DMS53 (cell line): ENCODE data around the gene PRSS57.
"Not testable (repeated sequence)": the region's sequence is repeated elsewhere in the genome, so short reads cannot be mapped to it uniquely, and the experiment has no call there.

Experiments
- DNase-seq: peaks from one replicate; lab custom pipeline; 2025; lab: John Stamatoyannopoulos, UW

Gene PRSS57

GRCh38 chr19:674282-675151 is 20.7 kb downstream of the PRSS57 start:
- no peak for DNase-seq

- no peak for DNase-seq
These were observed 24.6 kb downstream of the PRSS57 start for GRCh38 chr19:670609-671075.

DNA sequence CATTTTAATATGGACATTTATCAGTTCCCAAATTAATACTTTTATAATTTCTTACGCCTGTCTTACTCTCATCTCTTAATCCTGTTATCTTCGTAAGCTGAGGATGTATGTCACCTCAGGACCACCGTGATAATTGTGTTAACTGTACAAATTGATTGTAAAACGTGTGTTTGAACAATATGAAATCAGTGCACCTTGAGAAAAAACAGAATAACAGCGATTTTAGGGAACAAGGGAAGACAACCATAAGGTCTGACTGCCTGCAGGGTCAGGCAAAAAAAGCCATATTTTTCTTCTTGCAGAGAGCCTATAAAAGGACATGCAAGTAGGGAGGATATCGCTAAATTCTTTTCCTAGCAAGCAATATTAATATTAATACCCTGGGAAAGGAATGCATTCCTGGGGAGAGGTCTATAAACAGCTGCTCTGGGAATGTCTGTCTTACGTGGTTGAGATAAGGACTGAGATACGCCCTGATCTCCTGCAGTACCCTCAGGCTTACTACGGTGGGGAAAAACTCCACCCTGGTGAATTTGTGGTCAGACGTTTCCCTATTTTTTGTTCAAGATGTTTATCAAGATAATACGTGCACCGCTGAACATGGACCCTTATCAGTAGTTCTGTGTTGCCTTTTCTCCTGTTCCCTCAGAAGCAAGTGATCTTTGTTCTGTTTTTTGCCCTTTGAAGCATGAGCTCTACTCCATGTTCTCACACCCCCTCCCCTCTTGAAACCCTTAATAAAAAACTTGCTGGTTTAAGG is 26.4 kb downstream of the PRSS57 start:
- DNase-seq: not testable (repeated sequence)

- DNase-seq: not testable (repeated sequence)
These were observed 28.2 kb downstream of the PRSS57 start for GRCh38 chr19:666985-667573.

- peak; percentile 83 for DNase-seq
These were observed 30.3 kb downstream of the PRSS57 start for GRCh38 chr19:664913-665443.

- no peak for DNase-seq
These were observed 31.6 kb downstream of the PRSS57 start for GRCh38 chr19:663682-664117.

DNA sequence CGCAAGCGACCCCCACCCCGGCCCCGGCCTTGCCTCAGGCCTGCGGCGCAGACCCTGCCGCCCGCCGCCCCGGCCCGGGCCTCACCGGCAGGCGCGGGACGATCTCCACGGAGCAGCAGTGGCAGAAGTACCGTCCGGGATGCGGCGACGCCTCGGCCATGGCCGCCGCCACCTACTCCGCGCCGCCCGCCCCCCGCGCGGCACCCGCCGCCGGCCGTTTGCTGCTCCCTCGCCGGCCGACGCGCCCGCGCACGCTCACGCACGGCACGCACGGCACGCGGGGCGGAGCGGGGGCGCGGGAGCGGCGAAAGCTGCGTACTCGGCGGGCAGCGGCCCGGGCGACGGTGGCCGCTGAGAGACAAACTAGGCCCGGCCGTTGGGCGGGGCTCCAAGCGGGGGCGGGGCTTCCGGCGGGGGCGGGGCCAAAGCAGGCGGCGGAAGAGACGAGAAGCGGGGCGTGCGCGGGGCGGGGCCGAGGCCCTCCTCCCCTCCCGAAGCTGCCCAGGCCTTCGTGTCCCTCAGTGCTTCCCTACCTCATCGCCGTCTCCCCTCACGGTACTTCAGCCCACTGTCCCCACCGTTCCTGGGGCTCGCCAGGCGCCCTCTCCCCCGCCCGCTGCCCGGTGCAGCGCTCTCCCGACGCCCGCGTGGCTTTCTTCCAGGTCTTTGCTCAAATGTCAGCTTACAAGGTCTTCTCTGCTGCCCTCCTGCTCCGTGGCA is 32.1 kb downstream of the PRSS57 start, which contains the start of gene RNF126:
Gene RNF126 (minus strand): TSS at position 253 of the 720 bp plus-strand sequence. CDS start 93 bp downstream, at position 160.
- peak; percentile 95 for DNase-seq

GRCh38 chr19:662207-662961 is 32.9 kb downstream of the PRSS57 start:
- peak; percentile 75 for DNase-seq

GRCh38 chr19:661427-662196 is 33.6 kb downstream of the PRSS57 start:
- no peak for DNase-seq

- DNase-seq: no peak
These were observed 34.3 kb downstream of the PRSS57 start for GRCh38 chr19:660793-661426.

DNA sequence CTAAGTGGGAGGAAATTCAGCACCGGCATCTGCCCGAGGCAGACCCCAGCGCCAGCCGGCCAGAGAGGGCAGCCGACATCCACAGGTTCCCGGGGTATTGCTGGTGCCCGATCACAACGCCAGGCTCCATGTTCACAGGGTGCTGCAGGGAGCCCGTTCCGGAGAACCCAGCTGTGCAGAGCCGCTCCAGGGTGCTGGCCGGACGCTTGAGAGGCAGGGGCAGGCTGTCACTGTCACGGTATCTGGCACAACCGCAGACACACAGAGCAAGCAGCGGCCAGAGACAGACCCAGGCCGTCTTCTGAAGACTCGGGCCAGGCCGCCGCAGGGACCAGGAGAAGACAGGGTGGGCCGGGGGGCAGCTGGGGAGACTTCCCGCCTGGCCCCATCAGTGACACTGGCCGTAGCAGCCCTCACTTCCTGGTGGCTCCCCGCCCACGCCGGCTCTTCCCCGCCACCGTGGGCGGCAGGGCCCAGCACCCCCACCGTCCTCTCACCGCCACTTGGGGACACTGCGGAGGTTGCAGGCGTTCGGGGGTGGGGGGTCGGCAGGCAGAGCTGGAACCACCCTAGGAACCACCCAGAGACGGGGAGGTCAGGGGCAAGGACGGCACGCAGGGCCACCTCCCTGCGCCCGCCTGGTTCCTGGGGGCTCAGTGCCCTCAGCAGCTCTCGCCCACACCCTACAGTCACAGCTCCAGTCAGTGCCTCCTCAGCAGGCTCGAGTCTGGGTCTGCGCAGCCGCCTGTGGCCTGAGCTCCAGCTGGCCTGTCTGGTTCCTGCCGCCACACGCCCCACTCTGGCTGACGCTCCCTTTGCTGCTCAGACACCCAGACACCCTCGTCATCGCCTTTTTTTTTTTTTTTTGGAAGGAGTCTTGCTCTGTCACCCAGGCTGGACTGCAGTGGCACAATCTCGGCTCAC is 36.1 kb downstream of the PRSS57 start:
- DNase-seq: no peak

DNA sequence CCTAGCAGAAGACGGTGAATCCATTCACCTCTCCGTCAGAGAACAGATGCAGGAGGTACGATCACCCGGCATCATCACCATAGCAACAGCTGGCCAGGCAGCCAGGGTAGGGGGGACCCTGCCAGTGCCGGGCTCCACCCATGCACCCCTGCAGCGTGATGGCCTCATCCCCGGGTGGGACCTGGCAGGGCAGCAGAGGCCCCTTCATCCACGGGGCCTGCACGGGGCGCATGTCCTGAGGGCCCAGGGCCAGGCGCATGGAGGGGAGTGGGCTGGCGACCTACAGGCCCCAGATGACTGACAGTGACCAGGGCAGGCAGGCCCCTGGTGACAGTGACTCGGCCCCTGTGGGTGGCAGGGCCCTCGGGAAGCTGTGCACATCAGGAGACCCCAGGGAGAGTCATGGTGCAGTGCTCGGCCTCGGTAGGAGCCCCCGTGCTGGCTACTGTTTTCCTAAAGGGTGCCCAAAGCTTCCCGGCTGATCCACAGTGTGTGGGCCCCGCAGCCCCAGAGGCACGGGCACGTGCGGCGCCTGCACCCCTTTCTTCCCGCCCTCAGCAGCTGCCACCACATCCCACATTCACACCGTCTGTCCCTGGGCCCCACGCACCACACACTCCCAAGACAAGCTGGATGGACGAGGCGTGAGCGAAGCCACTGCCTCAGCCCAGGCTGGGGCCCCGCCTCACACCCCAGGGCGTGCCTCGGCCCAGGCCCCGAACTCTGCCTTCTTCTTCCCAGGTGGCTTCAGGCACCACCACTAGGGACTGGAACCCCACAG is 37.0 kb downstream of the PRSS57 start:
- no peak for DNase-seq

DNA sequence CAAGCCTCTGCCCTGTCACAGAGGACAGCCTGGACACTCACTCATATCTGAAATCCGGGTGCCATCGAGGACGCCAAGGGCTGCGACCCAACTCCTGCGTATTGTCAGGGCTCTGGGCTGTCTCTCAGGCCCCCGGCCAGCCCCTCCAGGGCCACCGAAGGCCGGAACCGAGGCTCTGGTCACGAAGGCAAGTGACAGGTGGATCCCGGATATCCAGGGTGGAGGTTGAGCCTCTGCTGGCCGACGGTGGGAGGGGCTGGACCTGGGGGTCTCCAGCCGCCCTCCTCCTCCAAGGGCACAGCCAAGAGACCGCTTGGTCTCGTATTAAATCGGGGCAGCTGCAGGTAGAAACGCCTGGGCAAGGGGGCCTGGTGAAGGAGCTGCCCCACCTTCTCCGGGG is 37.6 kb downstream of the PRSS57 start:
- DNase-seq: no peak

GRCh38 chr19:656751-657559 is 38.3 kb downstream of the PRSS57 start:
- DNase-seq: no peak

DNA sequence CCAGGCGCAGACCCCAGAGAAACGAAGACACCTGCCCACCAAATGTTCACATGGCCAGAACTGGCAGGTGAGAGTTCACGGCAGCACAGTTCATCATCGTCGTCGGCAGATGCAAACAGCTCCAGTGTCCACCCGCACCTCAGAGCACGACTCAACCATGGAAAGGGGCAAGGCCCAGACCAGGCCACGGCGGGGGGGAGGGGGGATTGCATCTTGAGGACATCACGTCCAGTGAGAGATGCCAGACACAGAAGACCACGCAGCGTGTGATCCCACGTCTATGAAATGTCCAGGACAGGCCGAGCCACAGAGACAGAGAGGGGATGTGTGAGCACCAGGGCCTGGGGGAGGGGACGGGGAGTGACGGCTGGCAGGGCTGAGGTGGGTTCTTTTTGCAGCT is 39.6 kb downstream of the PRSS57 start:
- DNase-seq: no peak

DNA sequence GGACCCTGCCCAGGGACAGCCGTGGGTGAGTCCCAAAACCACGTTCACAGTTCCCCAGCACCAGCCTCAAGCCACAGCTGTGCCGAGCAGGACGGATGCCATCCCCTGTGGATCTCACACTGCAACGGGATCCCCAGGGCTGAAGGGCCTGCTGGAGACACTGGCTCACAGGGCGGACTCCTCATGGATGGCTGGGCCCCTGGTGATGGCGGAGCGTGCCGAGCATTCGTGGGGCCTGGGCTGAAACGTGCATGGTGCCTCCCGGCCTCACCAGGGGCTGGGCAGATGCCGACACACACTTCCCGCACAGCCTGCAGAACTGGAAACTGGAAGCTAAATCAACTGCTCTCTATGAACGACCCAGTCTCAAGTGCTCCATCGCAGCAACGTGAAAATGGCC is 41.8 kb downstream of the PRSS57 start:
- no peak for DNase-seq
